Ovary (tissue), 3 donors: ENCODE measurements around the gene DBF4B.

Experiments
- CTCF ChIP-seq, 3 donors: fragments of 450-650 bp in 2 of 3; fragments of 200-600 bp in 1 of 3; IDR thresholded peaks; one replicate each; pipeline versions ENCODE4 v1.5.1 to v1.8.0; 2016 to 2022; ENCODE audit warnings: antibody characterized with exemption in 3 of 3, mild to moderate bottlenecking in 1 of 3
- EP300 ChIP-seq: sonication (generic); formaldehyde crosslinking; IDR thresholded peaks from one replicate; pipeline ENCODE4 v1.6.1; 2017; ENCODE audit warnings: antibody characterized with exemption
- POLR2A ChIP-seq: fragments of 450-650 bp; IDR thresholded peaks from one replicate; pipeline ENCODE4 v1.6.1; 2017; ENCODE audit warnings: antibody characterized with exemption, mild to moderate bottlenecking, moderate library complexity
- donor health status: DM: no; HTN: no; CAD: no.

GRCh38 chr17:44687756-44688155, 20.7 kb upstream of the DBF4B start:
- TF ChIP-seq CTCF (IDR thresholded peaks at IDR 0.05) (no peak), EP300 (no peak), POLR2A (no peak)
